GM12875 (cell line): ENCODE results near the gene C5AR1.

Source experiments
- H3K4me3 ChIP-seq: one replicate; pipeline ENCODE4 v1.5.1; 2011; ENCODE audit warnings: low read depth, low read length, control low read depth
- CTCF ChIP-seq: IDR thresholded peaks from 2 replicates; pipeline ENCODE4 v1.5.1; 2011; ENCODE audit warnings: low read depth, mild to moderate bottlenecking, control low read depth, inconsistent platforms, low read length, moderate library complexity, borderline replicate concordance; ENCODE audit not compliant: insufficient read depth

The C5AR1 gene

GRCh38 chr19:47302249-47302648, 7.4 kb upstream of the C5AR1 start:
- TF ChIP-seq CTCF: no peak
- H3K4me3 ChIP-seq: no peak overlapping the region

GRCh38 chr19:47303966-47304365, 5.7 kb upstream of the C5AR1 start:
- H3K4me3 ChIP-seq: no peak overlapping the region
- no peak for TF ChIP-seq CTCF

GRCh38 chr19:47305309-47305751, 4.3 kb upstream of the C5AR1 start:
- H3K4me3 ChIP-seq: no peak overlapping the region
- peak; percentile 97 for TF ChIP-seq CTCF

- TF ChIP-seq CTCF: no peak
- H3K4me3 ChIP-seq: no peak overlapping the region
Observed at GRCh38 chr19:47306303-47306702, 3.4 kb upstream of the C5AR1 start.

- no peak overlapping the region for H3K4me3 ChIP-seq
- TF ChIP-seq CTCF: no peak
Observed at GRCh38 chr19:47309038-47309437, 623 bp upstream of the C5AR1 start.

GRCh38 chr19:47310323-47310722, 662 bp downstream of the C5AR1 start:
- H3K4me3 ChIP-seq: no peak overlapping the region
- no peak for TF ChIP-seq CTCF

GRCh38 chr19:47310819-47311218, 1.2 kb downstream of the C5AR1 start:
- no peak overlapping the region for H3K4me3 ChIP-seq
- TF ChIP-seq CTCF: no peak
